Measurements from ENCODE around the gene FOXM1.

FOXM1 gene, protein sequence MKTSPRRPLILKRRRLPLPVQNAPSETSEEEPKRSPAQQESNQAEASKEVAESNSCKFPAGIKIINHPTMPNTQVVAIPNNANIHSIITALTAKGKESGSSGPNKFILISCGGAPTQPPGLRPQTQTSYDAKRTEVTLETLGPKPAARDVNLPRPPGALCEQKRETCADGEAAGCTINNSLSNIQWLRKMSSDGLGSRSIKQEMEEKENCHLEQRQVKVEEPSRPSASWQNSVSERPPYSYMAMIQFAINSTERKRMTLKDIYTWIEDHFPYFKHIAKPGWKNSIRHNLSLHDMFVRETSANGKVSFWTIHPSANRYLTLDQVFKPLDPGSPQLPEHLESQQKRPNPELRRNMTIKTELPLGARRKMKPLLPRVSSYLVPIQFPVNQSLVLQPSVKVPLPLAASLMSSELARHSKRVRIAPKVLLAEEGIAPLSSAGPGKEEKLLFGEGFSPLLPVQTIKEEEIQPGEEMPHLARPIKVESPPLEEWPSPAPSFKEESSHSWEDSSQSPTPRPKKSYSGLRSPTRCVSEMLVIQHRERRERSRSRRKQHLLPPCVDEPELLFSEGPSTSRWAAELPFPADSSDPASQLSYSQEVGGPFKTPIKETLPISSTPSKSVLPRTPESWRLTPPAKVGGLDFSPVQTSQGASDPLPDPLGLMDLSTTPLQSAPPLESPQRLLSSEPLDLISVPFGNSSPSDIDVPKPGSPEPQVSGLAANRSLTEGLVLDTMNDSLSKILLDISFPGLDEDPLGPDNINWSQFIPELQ

DNA sequence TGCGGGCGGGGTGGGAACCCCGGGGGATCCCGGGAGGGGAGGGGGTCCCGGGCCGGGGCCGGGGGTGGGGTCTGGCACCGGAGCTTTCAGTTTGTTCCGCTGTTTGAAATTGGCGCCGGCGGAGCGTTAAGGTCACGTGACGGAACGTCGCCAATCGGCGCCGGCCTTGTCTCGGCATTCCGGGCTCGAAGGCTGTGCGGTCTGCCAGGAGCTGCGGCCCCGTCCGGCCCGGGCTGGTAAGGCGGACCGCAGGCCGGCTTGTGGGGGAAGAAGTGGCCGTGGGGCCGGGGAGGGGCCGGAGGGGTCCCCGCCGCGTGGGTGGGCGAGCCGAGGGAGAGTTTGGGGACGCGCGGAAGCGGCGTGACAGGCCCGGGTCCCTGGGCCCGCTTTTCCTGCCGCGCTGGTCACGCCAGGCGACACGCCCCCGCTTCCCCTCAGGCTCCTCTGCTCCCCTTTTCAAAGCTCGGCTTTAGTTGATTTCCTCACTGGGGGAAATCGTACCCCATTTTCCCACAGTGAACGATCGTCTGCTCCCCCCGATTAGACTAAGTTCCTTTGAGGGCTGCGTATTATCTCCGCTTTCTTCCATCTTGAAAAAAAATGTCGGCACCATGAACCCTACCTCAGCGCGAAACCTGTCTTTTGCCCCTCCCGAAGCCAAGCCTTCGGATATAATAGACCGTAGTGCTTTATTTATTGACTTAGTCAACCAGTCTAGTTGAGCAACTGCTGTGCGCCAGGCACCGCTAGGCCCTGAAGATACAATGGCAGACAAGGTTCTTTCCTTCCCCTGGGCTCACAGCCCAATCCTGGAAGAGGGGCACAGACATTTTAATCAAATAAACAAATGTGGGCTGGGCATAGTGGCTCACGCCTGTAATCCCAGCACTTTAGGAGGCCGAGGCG is at the start of gene FOXM1, which contains the start of gene RHNO1:
Gene FOXM1, minus strand, starts transcription at position 128 of the 906 bp plus-strand sequence. CDS start 2,696 bp downstream, outside the sequence.
Gene RHNO1, plus strand, starts transcription at position 177 of the 906 bp plus-strand sequence. CDS start 8,144 bp downstream, outside the sequence.
- peak; percentile 79 for DNase-seq (ENCODE audit: low read depth)

DNA sequence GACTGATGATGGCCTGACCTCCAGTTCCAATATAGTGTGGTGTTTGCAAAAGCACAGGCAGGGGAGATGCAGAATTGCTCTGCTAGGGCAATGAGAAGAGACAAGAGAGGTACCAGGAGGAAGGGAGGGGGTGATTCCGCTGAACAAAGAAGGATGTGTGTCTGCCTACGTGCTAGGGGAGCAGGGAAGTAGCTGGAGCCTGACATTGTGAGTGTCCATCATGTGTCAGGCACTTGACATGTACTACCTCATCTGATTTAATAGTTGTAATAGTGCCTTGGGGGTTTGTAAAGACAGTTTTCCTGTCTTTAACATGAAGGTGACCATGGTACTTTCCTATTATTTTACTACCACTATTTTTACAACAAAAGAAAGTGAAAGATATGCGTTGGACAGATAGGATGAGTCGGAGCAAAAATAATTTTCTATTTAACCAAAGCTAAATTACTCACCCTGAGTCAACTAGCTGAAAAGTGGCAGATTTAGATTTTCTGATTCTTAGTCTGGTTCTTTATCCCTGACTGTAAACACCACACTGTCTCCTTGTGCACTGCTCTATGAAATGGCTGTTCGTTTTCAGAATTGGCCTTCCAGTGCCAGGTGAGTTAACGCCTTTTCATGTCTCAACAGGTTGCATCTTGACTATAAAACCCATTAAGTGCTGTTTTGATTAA is 48.5 kb upstream of the FOXM1 start:
- no peak for DNase-seq (ENCODE audit: low read depth)

DNA sequence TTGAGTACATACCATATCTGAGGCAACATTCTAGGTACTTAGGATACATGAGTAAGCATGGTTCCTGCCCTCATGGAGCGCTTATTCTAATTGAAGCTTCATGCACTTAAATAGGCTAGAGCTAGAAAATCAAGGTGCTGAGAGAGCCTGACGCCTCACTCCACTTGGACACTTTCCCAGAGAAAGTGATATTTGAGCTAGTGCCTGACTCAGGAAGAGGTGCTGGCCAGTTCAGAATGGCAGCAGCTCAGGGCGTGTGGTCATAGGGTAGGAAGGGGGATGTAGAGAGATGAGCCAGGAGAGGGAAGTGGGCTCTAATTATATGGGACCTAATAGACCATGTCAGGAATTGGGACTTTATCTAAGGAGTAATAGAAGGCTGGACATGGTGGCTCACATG is 47.0 kb upstream of the FOXM1 start:
- no peak for DNase-seq (ENCODE audit: low read depth)

DNA sequence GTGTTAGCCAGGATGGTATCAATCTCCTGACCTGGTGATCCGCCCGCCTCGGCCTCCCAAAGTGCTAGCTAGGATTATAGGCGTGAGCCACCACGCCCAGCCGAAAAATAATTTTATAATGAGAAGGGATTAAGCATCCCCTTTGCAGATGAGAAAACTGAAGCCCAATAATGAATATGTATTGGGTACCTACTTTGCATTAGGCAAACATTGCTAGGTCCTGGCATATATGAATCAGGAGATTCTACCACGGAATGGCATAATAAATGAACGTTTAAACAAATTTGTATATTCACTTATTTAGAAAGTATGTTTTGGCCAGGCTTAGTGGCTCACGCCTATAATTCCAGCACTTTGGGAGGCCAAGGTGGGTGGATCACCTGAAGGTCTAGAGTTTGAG is 46.1 kb upstream of the FOXM1 start:
- no peak for DNase-seq (ENCODE audit: low read depth)

DNA sequence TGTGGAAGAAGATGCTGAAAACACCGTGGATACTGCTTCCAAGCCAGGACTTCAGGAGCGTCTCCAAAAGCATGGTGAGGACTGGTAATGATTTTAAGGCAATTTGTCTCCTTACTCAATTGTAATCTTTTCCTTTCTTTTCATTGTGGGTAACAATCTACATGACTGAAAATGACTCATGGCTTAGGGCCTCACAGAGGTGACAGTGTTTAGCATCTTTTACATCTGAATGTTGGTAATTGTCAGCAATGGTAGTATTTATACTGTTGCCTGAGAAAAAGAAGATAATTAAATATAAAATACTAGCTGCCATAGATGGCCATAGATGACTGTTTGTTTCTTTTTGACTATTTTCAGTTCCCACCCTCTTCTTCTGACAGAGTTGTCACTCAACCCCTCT is 45.4 kb upstream of the FOXM1 start:
- DNase-seq (ENCODE audit: low read depth), result no peak

DNA sequence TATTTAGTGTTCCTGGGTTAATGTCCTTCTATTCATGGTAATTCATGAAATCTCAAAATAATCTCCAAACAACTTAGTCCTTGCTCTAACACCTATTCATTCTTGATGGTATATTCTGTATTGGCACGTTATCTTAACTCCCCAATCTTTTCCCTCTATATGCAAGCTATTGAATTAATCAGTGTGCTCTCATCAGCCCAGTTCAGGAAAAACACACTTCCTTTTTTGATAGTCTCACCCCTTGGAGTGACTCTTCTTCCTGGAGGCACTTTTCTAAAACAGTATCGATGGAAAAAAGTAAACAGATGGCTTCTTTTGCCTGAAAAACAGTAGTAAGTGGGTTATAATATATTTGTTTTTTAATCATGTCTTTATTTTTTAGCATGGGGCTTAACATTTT is 42.3 kb upstream of the FOXM1 start:
- no peak for DNase-seq (ENCODE audit: low read depth)

DNA sequence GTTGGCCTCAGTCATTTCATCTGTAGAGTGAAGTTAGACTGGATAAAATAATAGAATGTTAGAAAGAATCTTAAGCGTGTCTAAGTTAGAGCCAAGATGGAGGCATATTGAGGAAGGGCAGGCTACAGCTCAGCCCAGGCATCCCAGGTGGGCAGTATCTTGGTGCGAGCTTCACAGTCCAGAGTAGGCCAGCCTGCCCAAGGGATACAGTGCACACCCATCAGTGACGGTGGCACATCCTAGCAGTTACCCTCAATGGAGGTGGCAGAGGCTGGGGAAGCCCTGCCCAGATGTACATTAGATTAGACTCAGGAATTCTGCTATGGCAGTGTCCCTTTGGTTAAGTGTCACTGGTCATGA is 35.2 kb upstream of the FOXM1 start:
- DNase-seq (ENCODE audit: low read depth), result no peak

DNA sequence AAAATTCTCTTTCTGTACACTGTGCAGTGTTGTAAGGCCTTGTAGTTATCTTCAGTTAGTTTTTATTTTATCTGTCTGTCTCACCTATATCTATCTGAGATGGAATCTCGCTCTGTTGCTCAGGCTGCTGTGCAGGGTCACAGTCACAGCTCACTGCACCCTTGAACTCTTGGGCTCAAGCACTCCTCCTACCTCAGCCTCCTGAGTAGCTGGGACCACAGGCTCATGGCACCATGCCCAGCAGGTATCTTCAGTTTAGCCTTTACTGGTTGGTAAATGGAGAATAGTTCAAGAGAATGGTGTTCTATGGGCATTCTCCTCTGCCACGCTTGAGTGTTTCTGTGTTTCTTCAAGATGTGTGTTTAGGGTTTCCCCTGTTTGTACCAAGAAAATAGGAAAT is 27.3 kb upstream of the FOXM1 start:
- no peak for DNase-seq (ENCODE audit: low read depth)

DNA sequence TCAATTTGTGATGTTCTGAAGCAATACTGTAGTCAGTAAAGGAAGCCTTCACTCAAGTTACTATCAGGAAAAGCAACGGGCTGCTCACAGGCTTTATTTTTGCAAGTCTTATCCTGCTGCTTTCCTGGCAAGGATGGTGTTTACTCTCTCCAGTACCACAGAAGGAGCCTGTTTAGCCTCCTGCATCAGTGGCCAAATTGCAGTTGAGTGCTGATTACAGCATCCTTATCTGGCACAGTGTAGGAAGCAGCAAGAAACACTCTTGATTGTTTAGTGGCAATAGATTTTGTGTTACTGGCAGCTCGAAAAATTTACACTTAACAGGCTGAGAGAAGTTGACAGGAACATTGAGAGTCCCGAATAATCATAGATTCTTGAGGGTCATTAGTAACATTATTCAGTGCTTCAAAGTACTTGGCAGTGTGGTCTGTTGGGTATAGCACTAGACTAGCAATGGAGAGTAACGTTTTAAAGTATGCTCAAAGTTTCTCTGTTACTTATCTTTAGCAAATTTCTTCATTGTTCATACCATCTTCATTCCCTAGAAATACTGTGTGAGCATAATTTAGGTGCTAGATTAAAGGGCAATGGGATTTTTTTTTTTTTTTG is 25.4 kb upstream of the FOXM1 start:
- DNase-seq (ENCODE audit: low read depth), result no peak

DNA sequence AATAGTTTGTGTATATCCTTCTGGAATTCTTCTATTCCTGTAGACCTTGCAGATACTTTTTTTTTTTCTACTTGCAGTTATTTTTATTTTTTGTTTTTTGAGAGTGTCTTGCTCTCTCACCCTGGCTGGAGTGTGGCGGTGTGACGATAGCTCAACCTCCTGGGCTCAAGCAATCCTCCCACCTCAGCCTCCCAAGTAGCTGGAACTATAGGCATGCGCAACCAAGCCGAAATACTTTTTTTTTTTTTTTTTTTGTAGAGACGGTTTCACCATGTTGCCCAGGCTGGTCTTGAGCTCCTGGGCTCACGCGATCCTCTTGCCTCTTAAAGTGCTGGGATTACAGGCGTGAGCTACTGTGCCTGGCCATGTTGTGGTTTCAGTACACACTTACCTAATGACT is 23.7 kb upstream of the FOXM1 start:
- no peak for DNase-seq (ENCODE audit: low read depth)

DNA sequence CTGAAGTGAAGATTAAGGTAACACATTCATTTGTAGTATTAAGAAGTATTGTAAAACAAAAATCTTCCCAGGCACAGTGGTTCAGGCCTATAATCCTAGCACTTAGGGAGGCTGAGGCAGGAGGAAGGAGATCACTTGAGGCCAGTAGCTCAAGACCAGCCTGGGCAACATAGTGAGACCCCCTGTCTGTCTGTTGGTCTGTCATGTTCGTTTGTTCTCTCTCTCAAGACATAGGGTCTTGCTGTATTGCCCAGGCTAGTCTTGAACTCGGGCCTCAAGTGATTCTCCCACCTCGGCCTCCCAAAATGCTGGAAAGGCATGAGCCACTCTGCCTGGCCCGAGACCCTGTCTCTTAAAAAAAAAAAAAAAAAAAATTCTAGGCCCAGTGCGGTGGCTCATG is 20.4 kb upstream of the FOXM1 start:
- no peak for DNase-seq (ENCODE audit: low read depth)

DNA sequence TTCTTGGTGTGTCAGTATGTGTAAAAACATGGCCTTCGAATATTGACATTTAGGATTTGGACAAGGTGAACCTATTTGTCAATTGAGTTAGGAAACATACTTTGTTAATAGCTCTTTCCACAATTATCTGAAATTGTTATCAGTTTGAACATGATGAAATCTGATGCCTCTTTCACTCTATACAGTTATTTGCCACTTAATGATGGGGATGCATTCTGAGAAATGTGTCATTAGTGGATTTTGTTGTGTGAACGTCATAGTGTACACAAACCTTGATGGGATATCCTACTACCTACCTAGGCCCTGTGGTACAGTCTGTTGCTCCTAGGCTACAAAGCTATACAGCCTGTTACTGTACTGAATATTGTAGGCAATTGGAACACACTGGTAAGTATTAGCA is 18.5 kb upstream of the FOXM1 start:
- DNase-seq (ENCODE audit: low read depth), result no peak

DNA sequence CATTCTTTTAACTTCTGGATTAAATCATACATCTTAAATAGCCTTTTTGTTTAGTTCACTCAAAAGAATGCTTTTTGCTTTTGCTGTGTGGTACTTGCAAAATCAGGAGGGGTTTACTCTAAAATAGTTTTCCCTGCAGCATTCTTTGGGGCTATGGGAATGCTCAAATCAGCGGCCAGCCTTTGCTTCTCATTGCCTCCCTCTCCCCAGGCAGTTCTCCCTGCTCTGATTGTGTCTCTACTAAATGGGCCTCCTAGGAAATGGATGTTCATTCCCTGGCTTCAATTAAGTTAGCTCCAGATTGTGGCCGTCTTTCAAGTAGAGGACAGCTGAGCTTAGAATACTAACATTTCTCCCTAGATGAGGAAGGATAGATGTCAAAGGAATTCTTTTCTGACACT is 18.1 kb upstream of the FOXM1 start:
- no peak for DNase-seq (ENCODE audit: low read depth)

DNA sequence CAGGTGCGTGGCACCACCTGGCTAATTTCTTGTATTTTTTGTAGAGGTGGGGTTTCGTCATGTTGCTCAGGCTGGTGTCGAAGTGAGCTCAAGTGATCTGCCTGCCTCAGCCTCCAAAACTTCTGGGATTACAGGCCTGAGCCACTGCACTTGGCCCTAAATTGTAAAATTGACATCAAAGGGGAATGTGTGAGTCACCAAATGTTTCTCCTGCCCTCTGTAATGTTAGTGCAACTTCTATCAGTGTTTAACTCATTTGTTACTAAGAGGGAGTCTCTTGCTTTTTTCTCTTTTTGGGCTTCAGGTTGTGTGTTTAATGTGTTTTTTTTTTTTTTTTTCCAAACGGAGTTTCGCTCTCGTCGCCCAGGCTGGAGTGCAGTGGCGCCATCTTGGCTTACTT is 16.0 kb upstream of the FOXM1 start:
- no peak for DNase-seq (ENCODE audit: low read depth)

DNA sequence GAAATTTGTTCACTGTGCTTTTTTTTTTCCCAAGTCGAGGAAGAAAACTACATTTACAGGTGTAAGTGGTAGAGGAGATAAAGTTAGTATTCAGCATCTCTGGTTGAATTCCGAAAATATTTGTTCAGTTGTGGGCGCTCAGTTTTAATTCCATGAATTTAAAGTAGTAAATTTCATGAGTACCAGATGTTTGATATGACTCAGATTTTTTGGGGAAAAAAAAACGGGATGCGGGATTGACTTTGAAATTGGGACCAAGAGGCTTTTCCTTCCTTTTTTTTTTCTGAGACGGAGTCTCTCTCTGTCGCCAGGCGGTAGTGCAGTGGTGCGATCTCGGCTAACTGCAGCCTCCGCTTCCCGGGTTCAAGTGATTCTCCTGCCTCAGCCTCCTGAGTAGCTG is 15.3 kb upstream of the FOXM1 start:
- no peak for DNase-seq (ENCODE audit: low read depth)

DNA sequence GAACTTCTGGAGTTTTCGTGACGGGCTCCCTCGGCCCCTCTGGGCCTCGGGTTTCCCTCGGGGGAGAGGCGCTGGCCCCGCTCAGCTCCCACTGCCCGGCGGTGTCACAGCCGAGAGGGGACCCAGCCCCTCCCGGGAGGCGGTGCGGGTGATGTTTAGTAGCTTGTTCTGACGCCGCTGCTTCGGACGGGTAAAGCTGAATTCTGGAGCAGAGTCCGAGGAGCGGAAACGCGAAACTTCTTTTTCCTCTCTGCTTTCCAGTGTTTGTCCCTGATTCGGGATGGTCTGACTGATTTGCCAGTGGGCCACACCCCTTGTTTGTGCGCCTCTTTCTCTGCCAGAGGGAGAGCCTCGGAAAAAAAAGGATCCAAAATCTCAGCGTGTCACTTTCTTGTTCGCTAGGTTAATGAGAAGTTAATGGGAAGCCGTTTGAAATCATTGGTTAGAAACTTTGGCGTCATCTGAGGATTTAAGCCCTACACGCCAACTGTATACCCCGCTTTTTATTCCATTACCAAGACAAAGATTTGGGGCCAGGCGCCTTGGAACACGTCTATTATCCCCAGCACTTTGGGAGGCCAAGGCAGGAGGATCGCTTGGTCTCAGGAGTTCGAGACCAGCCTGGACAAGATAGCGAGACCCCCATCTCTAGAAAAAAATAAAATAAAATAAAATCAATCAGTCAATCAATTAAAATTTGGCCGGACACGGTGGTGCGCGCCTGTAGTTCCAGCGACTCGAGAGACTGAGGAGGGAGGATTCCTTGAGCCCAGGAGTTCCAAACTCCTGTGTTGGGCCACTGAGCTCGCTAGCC is 14.5 kb upstream of the FOXM1 start:
- DNase-seq (ENCODE audit: low read depth), result peak; percentile 29

DNA sequence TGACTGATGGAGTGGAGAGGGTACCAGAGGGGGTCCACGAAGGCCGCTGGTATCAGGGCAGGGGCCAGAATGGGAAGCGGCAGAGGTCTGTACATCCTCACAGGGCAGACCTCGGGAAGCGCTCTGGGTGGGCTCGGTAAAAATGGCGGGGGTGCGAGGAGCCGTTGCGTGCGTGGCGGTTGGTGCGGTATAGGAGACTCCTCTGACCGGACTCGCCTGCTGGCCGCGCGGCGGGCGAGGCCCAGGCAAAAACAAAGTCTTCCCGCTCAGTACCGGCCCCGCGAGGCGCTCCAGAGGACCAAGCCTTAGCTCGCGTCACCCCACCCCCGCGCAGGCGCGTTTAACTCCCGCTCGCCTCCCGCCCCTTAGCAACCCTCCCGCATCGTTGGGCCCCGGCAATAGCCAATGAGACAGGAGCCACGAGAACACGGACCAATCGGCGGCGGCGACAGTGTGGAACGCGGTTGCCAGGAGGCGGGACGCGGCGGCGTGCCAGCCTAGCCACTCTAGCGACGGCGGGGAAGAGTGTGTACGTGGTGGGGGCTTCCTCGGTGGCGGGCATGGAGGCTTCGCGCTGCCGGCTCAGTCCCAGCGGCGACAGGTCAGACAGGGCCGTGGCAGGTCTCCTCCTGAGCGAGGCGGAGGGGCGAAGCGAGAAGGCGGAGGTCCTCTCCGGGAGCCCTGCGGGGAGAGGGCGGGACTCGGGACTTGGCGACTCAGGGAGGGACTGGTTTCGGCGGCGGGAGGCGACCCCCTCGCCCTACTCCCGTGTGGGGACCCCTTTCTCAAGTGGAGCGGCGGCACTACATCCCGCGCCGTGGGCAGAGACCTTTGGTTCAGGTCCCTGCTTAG is 13.6 kb upstream of the FOXM1 start, which contains the start of gene TULP3:
Gene TULP3, plus strand, starts transcription at position 504 of the 852 bp plus-strand sequence. Its CDS starts 57 bp downstream, at position 561.
- DNase-seq (ENCODE audit: low read depth), result peak; percentile 97

DNA sequence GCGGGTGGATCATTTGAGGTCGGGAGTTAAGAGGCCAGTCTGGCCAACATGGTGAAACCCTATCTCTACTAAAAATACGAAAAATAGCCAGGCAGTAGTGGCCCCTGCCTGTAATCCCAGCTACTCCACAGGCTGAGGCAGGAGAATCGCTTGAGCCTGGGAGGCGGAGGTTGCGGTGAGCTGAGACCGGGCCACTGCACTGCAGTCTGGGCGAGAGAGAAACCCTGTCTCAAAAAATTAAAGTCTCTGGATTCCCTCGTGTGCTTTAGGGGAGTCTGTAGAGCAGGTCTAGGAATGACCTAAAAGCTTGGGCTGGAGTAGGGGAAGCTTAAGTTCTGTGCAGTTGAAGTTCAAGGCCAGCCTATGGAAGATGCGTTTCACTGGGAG is 13.0 kb upstream of the FOXM1 start:
- DNase-seq (ENCODE audit: low read depth), result no peak

DNA sequence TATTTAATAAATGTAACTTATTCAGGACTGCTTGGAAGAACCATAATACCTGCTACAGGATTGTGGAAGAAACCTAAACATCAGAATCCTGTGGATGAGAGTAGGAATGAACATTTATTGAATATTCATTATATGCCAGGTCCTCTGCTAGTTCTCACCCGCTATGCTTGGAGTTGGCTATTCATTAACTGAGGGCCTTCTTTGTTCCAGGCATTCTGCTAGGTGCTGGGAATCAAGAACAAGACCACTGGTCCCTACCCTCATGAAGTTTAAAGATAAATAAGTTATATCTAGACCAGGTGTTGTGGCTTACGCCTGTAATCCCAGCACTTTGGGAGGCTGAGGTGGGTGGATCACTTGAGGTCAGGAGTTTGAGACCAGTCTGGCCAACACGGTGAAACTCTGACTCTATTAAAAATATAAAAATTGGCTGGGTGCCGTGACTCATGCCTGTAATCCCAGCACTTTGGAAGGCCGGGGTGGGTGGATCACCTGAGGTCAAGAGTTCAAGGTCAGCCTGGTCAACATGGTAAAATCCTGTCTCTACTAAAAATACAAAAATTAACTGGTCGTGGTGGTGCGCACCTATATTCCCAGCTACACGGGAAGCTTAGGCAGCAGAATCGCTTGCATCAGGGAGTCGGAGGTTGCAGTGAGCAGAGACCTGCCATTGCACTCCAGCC is 9.9 kb upstream of the FOXM1 start:
- no peak for DNase-seq (ENCODE audit: low read depth)
